ENCODE measurements around the gene SMIM23. TPM values are rescaled to one million over a fixed set of nuclear protein-coding genes. Genes with fewer than 3 reads are reported as not detected.

SMIM23 gene
- polyA plus RNA-seq, 2 of the 4 experiments (the other 2 are of a cell fraction): not detected

- TF ChIP-seq, protein P1, sequence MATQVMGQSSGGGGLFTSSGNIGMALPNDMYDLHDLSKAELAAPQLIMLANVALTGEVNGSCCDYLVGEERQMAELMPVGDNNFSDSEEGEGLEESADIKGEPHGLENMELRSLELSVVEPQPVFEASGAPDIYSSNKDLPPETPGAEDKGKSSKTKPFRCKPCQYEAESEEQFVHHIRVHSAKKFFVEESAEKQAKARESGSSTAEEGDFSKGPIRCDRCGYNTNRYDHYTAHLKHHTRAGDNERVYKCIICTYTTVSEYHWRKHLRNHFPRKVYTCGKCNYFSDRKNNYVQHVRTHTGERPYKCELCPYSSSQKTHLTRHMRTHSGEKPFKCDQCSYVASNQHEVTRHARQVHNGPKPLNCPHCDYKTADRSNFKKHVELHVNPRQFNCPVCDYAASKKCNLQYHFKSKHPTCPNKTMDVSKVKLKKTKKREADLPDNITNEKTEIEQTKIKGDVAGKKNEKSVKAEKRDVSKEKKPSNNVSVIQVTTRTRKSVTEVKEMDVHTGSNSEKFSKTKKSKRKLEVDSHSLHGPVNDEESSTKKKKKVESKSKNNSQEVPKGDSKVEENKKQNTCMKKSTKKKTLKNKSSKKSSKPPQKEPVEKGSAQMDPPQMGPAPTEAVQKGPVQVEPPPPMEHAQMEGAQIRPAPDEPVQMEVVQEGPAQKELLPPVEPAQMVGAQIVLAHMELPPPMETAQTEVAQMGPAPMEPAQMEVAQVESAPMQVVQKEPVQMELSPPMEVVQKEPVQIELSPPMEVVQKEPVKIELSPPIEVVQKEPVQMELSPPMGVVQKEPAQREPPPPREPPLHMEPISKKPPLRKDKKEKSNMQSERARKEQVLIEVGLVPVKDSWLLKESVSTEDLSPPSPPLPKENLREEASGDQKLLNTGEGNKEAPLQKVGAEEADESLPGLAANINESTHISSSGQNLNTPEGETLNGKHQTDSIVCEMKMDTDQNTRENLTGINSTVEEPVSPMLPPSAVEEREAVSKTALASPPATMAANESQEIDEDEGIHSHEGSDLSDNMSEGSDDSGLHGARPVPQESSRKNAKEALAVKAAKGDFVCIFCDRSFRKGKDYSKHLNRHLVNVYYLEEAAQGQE (IDR thresholded peaks at IDR 0.05): no peak
- TF ChIP-seq FOSL2 (IDR thresholded peaks at IDR 0.05) (no peak), FOSL2 (CRISPR knock-in tag; IDR thresholded peaks at IDR 0.05) (no peak)
Measured at GRCh38 chr5:171774418-171774817, 11.2 kb upstream of the SMIM23 start (continued).

GRCh38 chr5:171776213-171776612 is 9.4 kb upstream of the SMIM23 start:
- POLR2A ChIA-PET: no interaction called here
- ATAC-seq (no peak), DNase-seq (ENCODE audit: low read depth in 1 of 2, low spot score in 1 of 2) (no peak), FAIRE-seq (no peak)
- no peak for TF ChIP-seq JUN (IDR thresholded peaks at IDR 0.05)
- TF ChIP-seq CHD4 (IDR thresholded peaks at IDR 0.05; ENCODE audit: borderline replicate concordance): no peak
- no peak for TF ChIP-seq SMC3 (IDR thresholded peaks at IDR 0.05)
- TF ChIP-seq BHLHE40 (IDR thresholded peaks at IDR 0.05; ENCODE audit: low read depth, low read length): no peak
- TF ChIP-seq E2F6 (IDR thresholded peaks at IDR 0.05; ENCODE audit: borderline replicate concordance, low read depth): no peak
- no peak for TF ChIP-seq EHMT2 (IDR thresholded peaks at IDR 0.05; ENCODE audit: low read depth)
- TF ChIP-seq HDAC2 (IDR thresholded peaks at IDR 0.05): no peak
- no peak for TF ChIP-seq FOSL2 (IDR thresholded peaks at IDR 0.05)
- TF ChIP-seq FOSL2 (CRISPR knock-in tag; IDR thresholded peaks at IDR 0.05): no peak
- no peak for TF ChIP-seq POLR2A (IDR thresholded peaks at IDR 0.05; ENCODE audit: low read length)
- TF ChIP-seq POLR2AphosphoS2 (conservative IDR thresholded peaks at IDR 0.05; ENCODE audit: low read length): no peak
- TF ChIP-seq MAZ (IDR thresholded peaks at IDR 0.05; ENCODE audit: borderline replicate concordance, low read depth, low read length): no peak
- TF ChIP-seq HES2 (IDR thresholded peaks at IDR 0.05): no peak
- TF ChIP-seq EHF (CRISPR knock-in tag; IDR thresholded peaks at IDR 0.05): no peak
- no peak for TF ChIP-seq HOXA7 (CRISPR knock-in tag; IDR thresholded peaks at IDR 0.05)
- TF ChIP-seq TFCP2L1 (CRISPR knock-in tag; IDR thresholded peaks at IDR 0.05): no peak
- TF ChIP-seq TP53 (CRISPR knock-in tag; IDR thresholded peaks at IDR 0.05): no peak
- TF ChIP-seq HMGXB4 (CRISPR knock-in tag; IDR thresholded peaks at IDR 0.05; ENCODE audit: borderline replicate concordance): no peak
- no peak for TF ChIP-seq NFE2L2 (conservative IDR thresholded peaks at IDR 0.05; ENCODE audit: low read length)
- TF ChIP-seq CBX8 (IDR thresholded peaks at IDR 0.05): no peak
- TF ChIP-seq NR3C1 (IDR thresholded peaks at IDR 0.05): no peak
- H3K4me1 ChIP-seq: no peaks in the 10 kb centered on the region
- CTCF ChIA-PET: interaction anchor here (0.6 kb wide), 1 partner anchor 10 kb away, joined by 3 read pairs; no protein-coding TSS in a partner anchor
- 57% methylated on average over 9 of the region's 12 CpGs for WGBS (ENCODE audit: missing lambda C conversion rate)
- H3K9me3 ChIP-seq: no peaks in the 10 kb centered on the region
- H3K27ac ChIP-seq: no peak overlapping the region
- H3K4me3 ChIP-seq: no peak overlapping the region
- H3K4me2 ChIP-seq: no peak overlapping the region

Measured in A549 (cell line).